GM23338 (cell line): ENCODE data around the gene TPRKB. TPM values are rescaled to one million over a fixed set of nuclear protein-coding genes. Genes with fewer than 3 reads are reported as not detected.
A peak's percentile ranks its signal among the peaks of the same experiment; 100 is the strongest.
"Not testable (repeated sequence)": the region's sequence is repeated elsewhere in the genome, so short reads cannot be mapped to it uniquely, and the experiment has no call there.

Experiments used
- ATAC-seq: fragments of 200-7000 bp; cut with Tn5 transposase; 3 replicates; pipeline ENCODE4 v1.9.1; 2020
- DNase-seq: peaks from one replicate; pipeline ENCODE4 v3.0.0-alpha.2; 2015; ENCODE audit warnings: low spot score
- H2AFZ ChIP-seq: fragments of 200-600 bp; sonication (generic); 2 replicates; pipeline ENCODE4 v1.8.0; 2016; ENCODE audit warnings: antibody characterized with exemption, mild to moderate bottlenecking, moderate library complexity
- H3F3A ChIP-seq: fragments of 200-600 bp; sonication (generic); replicated peaks from 2 replicates; pipeline ENCODE4 v1.8.0; 2017; ENCODE audit warnings: antibody characterized with exemption, mixed run types, low read depth
- H3K27ac ChIP-seq: fragments of 200-600 bp; sonication (generic); 2 replicates; pipeline ENCODE4 v1.6.1; 2016; ENCODE audit warnings: low read depth
- H3K27me3 ChIP-seq: fragments of 200-600 bp; sonication (generic); 2 replicates; pipeline ENCODE4 v1.8.0; 2016; ENCODE audit warnings: mild to moderate bottlenecking, mixed run types, moderate library complexity; ENCODE audit not compliant: insufficient read depth
- H3K36me3 ChIP-seq: fragments of 200-600 bp; sonication (generic); 2 replicates; pipeline ENCODE4 v1.8.0; 2016; ENCODE audit warnings: mild to moderate bottlenecking; ENCODE audit not compliant: insufficient read depth
- H3K4me1 ChIP-seq: fragments of 200-600 bp; sonication (generic); 2 replicates; pipeline ENCODE4 v1.8.0; 2016; ENCODE audit warnings: mild to moderate bottlenecking, moderate library complexity; ENCODE audit not compliant: insufficient read depth
- H3K4me2 ChIP-seq: fragments of 200-600 bp; sonication (generic); 2 replicates; pipeline ENCODE4 v1.7.1; 2017; ENCODE audit warnings: mixed run types
- H3K4me3 ChIP-seq: fragments of 200-600 bp; sonication (generic); 2 replicates; pipeline ENCODE4 v1.6.1; 2016; ENCODE audit warnings: mixed run types
- H3K79me2 ChIP-seq: fragments of 200-600 bp; sonication (generic); replicated peaks from 2 replicates; pipeline ENCODE4 v1.8.0; 2017; ENCODE audit warnings: mild to moderate bottlenecking; ENCODE audit not compliant: insufficient read depth
- H3K9me2 ChIP-seq: fragments of 200-600 bp; sonication (generic); 2 replicates; pipeline ENCODE4 v1.8.0; 2017; ENCODE audit not compliant: insufficient read depth
- H4K20me1 ChIP-seq: fragments of 200-600 bp; sonication (generic); replicated peaks from 2 replicates; pipeline ENCODE4 v1.8.0; 2017; ENCODE audit warnings: mild to moderate bottlenecking; ENCODE audit not compliant: insufficient read depth
- H3K27ac Mint-ChIP-seq: 2 replicates; pipeline ENCODE4 v1.8.0; 2020; ENCODE audit warnings: inconsistent platforms, mild to moderate bottlenecking, moderate library complexity, mixed read lengths
- H3K27me3 Mint-ChIP-seq: 3 replicates; pipeline ENCODE4 v1.8.0; 2022; ENCODE audit warnings: low read depth, mild to moderate bottlenecking, moderate library complexity, mixed read lengths, inconsistent platforms; ENCODE audit not compliant: insufficient read depth, poor library complexity
- H3K36me3 Mint-ChIP-seq: 3 replicates; pipeline ENCODE4 v1.8.0; 2021; ENCODE audit warnings: low read depth, mild to moderate bottlenecking, inconsistent platforms, moderate library complexity, mixed read lengths
- H3K4me1 Mint-ChIP-seq: 3 replicates; pipeline ENCODE4 v1.8.0; 2020; ENCODE audit warnings: mild to moderate bottlenecking, inconsistent platforms, mixed read lengths
- H3K4me3 Mint-ChIP-seq: 3 replicates; pipeline ENCODE4 v1.8.0; 2021; ENCODE audit warnings: moderate library complexity, mild to moderate bottlenecking, inconsistent platforms, mixed read lengths
- H3K9me3 Mint-ChIP-seq: 3 replicates; pipeline ENCODE4 v1.8.0; 2020; ENCODE audit warnings: moderate library complexity, mild to moderate bottlenecking, inconsistent platforms, mixed read lengths
- CTCF ChIP-seq, 2 experiments: fragments of 200-600 bp in 1 of 2; sonication (generic) in 1 of 2; conservative IDR thresholded peaks; 2 replicates each; pipeline versions ENCODE4 v1.5.1 to v1.6.1; 2016 to 2017; ENCODE audit warnings: antibody characterized with exemption in 2 of 2, low read depth in 2 of 2, mild to moderate bottlenecking in 2 of 2, moderate library complexity in 1 of 2
- NANOG ChIP-seq: IDR thresholded peaks from 2 replicates; pipeline ENCODE4 v1.6.1; 2016; ENCODE audit warnings: antibody characterized with exemption, borderline replicate concordance
- ZNF331 ChIP-seq: fragments of 250-450 bp; sonication (Bioruptor Pico); IDR thresholded peaks from 2 replicates; pipeline ENCODE4 v1.5.0; 2020; ENCODE audit warnings: low read depth, mild to moderate bottlenecking, moderate library complexity
- ZNF462 ChIP-seq: fragments of 250-450 bp; sonication (Bioruptor Pico); IDR thresholded peaks from 2 replicates; pipeline ENCODE4 v1.5.0; 2020; ENCODE audit warnings: mild to moderate bottlenecking, moderate library complexity
- polyA plus RNA-seq: library from polyadenylated mRNA; unstranded; fragments of >200 nt; fragmentation: Nextera tagmentation; extraction: Ambion mirVana; gene quantifications from 2 replicates; pipeline ENCODE4 v1.2.1, GENCODE V29; 2016
- total RNA-seq: library from RNA; depleted of rRNA; stranded (reverse); fragments of >200 nt; shearing (Covaris generic); gene quantifications from 2 replicates; pipeline ENCODE4 v1.2.3, GENCODE V29; 2014

Gene TPRKB
- total and polyA plus RNA-seq, 2 experiments from 2014 or later: 31.2 to 186 TPM

GRCh38 chr2:73685764-73686438, 51.2 kb downstream of the TPRKB start (continued):
- TF ChIP-seq ZNF462: no peak
- no peak for TF ChIP-seq ZNF331 (CRISPR knock-in tag)
- no peak for TF ChIP-seq NANOG

- H3K4me1 ChIP-seq, H4K20me1 ChIP-seq, H3K36me3 ChIP-seq, H3K27ac Mint-ChIP-seq, H3F3A ChIP-seq, H3K27me3 ChIP-seq, H3K4me3 Mint-ChIP-seq, H3K27ac ChIP-seq, H3K9me2 ChIP-seq, H3K4me1 Mint-ChIP-seq, H3K27me3 Mint-ChIP-seq, H2AFZ ChIP-seq, H3K9me3 Mint-ChIP-seq, H3K4me2 ChIP-seq, H3K79me2 ChIP-seq, H3K36me3 Mint-ChIP-seq, H3K4me3 ChIP-seq: not testable (repeated sequence)
- ATAC-seq (peak; percentile 89), DNase-seq (peak; percentile 53)
- peak; percentile 38 to 46; a peak in 3 of 4 replicates for TF ChIP-seq CTCF (conservative IDR thresholded peaks at IDR 0.05; ENCODE audit: low read depth in 2 of 2)
Measured at GRCh38 chr2:73684905-73685304, 52.2 kb downstream of the TPRKB start.

- not testable (repeated sequence) for H3K4me1 Mint-ChIP-seq
Measured at GRCh38 chr2:73684325-73684724, 52.8 kb downstream of the TPRKB start.

More at GRCh38 chr2:73684325-73684724, 52.8 kb downstream of the TPRKB start:
- H3K4me3 Mint-ChIP-seq, H3K27ac Mint-ChIP-seq, H3K27me3 ChIP-seq, H3K36me3 Mint-ChIP-seq, H3F3A ChIP-seq, H3K4me1 ChIP-seq, H3K4me3 ChIP-seq, H3K9me3 Mint-ChIP-seq, H4K20me1 ChIP-seq, H3K27ac ChIP-seq, ATAC-seq, H3K4me2 ChIP-seq, H3K9me2 ChIP-seq, DNase-seq, H3K36me3 ChIP-seq, H2AFZ ChIP-seq, H3K79me2 ChIP-seq, H3K27me3 Mint-ChIP-seq: not testable (repeated sequence)
